ENCODE results near the gene PCDH15. TPM values are rescaled to one million over a fixed set of nuclear protein-coding genes. Genes with fewer than 3 reads are reported as not detected.

The PCDH15 gene
- total RNA-seq, 2 experiments from 2014 or later = not detected

- H3K27ac ChIP-seq (ENCODE audit: low read depth, low read length, poor library complexity, severe bottlenecking) = no peak overlapping the region
- CTCF ChIA-PET (ENCODE audit: unreplicated experiment) = no interaction called here
- intact Hi-C loops (cut with micrococcal nuclease; ENCODE audit: unreplicated experiment) = no loop called here
- no peak overlapping the region for H2AFZ ChIP-seq (ENCODE audit: low read length)
- H3K9me3 ChIP-seq (ENCODE audit: low read length) = no peaks in the 10 kb centered on the region
- no peak for DNase-seq (ENCODE audit: low spot score)
- H3K79me2 ChIP-seq (ENCODE audit: insufficient read depth, low read depth, low read length) = no peaks in the 10 kb centered on the region
- H3K9me2 ChIP-seq (ENCODE audit: insufficient read depth, low read length) = no peaks in the 10 kb centered on the region
- BruUV-seq (replicated peaks) = no TSS peak
- H4K20me1 ChIP-seq (ENCODE audit: insufficient read depth, low read length) = no peaks in the 10 kb centered on the region
- TF ChIP-seq CTCF (conservative IDR thresholded peaks at IDR 0.05; ENCODE audit: low read length) (no peak), EZH2phosphoT487 (IDR thresholded peaks at IDR 0.05; ENCODE audit: borderline replicate concordance, low read depth, low read length) (no peak)
- H3K4me2 ChIP-seq (ENCODE audit: low read length) = no peak overlapping the region
- POLR2A ChIA-PET = interaction anchor here (0.6 kb wide), 1 partner anchor 649 kb away, joined by 3 read pairs; no protein-coding TSS in a partner anchor
- no peaks in the 10 kb centered on the region for H3K36me3 ChIP-seq (ENCODE audit: insufficient read depth, low read length)
- H3K4me1 ChIP-seq (ENCODE audit: insufficient read depth, low read length, poor library complexity, severe bottlenecking) = no peaks in the 10 kb centered on the region
- H3K4me3 ChIP-seq (ENCODE audit: low read depth, low read length, poor library complexity, severe bottlenecking) = no peak overlapping the region
These were observed 1030.1 kb downstream of the PCDH15 start for GRCh38 chr10:53770903-53771302.

- no peak overlapping the region for H3K4me2 ChIP-seq (ENCODE audit: low read length)
- no TSS peak for BruUV-seq (replicated peaks)
- no peak overlapping the region for H2AFZ ChIP-seq (ENCODE audit: low read length)
- no peaks in the 10 kb centered on the region for H3K36me3 ChIP-seq (ENCODE audit: insufficient read depth, low read length)
- ChIA-PET POLR2A (no interaction called here), CTCF (ENCODE audit: unreplicated experiment) (no interaction called here)
- no peaks in the 10 kb centered on the region for H3K9me2 ChIP-seq (ENCODE audit: insufficient read depth, low read length)
- TF ChIP-seq EZH2phosphoT487 (IDR thresholded peaks at IDR 0.05; ENCODE audit: borderline replicate concordance, low read depth, low read length) (no peak), CTCF (conservative IDR thresholded peaks at IDR 0.05; ENCODE audit: low read length) (no peak)
- no peaks in the 10 kb centered on the region for H3K4me1 ChIP-seq (ENCODE audit: insufficient read depth, low read length, poor library complexity, severe bottlenecking)
- no peaks in the 10 kb centered on the region for H3K79me2 ChIP-seq (ENCODE audit: insufficient read depth, low read depth, low read length)
- no peak overlapping the region for H3K27ac ChIP-seq (ENCODE audit: low read depth, low read length, poor library complexity, severe bottlenecking)
- no peaks in the 10 kb centered on the region for H3K9me3 ChIP-seq (ENCODE audit: low read length)
- H4K20me1 ChIP-seq (ENCODE audit: insufficient read depth, low read length) = no peaks in the 10 kb centered on the region
- H3K4me3 ChIP-seq (ENCODE audit: low read depth, low read length, poor library complexity, severe bottlenecking) = no peak overlapping the region
- DNase-seq (ENCODE audit: low spot score) = no peak
- intact Hi-C loops (cut with micrococcal nuclease; ENCODE audit: unreplicated experiment) = no loop called here
These were observed 1035.7 kb downstream of the PCDH15 start for GRCh38 chr10:53765311-53765710.

GRCh38 chr10:53754596-53755250, 1046.3 kb downstream of the PCDH15 start:
- no peaks in the 10 kb centered on the region for H3K79me2 ChIP-seq (ENCODE audit: insufficient read depth, low read depth, low read length)
- no TSS peak for BruUV-seq (replicated peaks)
- no peaks in the 10 kb centered on the region for H4K20me1 ChIP-seq (ENCODE audit: insufficient read depth, low read length)
- H3K4me1 ChIP-seq (ENCODE audit: insufficient read depth, low read length, poor library complexity, severe bottlenecking) = no peaks in the 10 kb centered on the region
- H3K9me3 ChIP-seq (ENCODE audit: low read length) = no peaks in the 10 kb centered on the region
- no peaks in the 10 kb centered on the region for H3K36me3 ChIP-seq (ENCODE audit: insufficient read depth, low read length)
- no peaks in the 10 kb centered on the region for H3K9me2 ChIP-seq (ENCODE audit: insufficient read depth, low read length)
- no peak overlapping the region for H3K27ac ChIP-seq (ENCODE audit: low read depth, low read length, poor library complexity, severe bottlenecking)
- intact Hi-C loops (cut with micrococcal nuclease; ENCODE audit: unreplicated experiment) = no loop called here
- ChIA-PET CTCF (ENCODE audit: unreplicated experiment) (no interaction called here), POLR2A (interaction anchor here (0.6 kb wide), 1 partner anchor 127 kb away, joined by 4 read pairs; no protein-coding TSS in a partner anchor)
- H3K4me2 ChIP-seq (ENCODE audit: low read length) = no peak overlapping the region
- no peak for DNase-seq (ENCODE audit: low spot score)
- no peak overlapping the region for H2AFZ ChIP-seq (ENCODE audit: low read length)
- H3K4me3 ChIP-seq (ENCODE audit: low read depth, low read length, poor library complexity, severe bottlenecking) = no peak overlapping the region
- TF ChIP-seq EZH2phosphoT487 (IDR thresholded peaks at IDR 0.05; ENCODE audit: borderline replicate concordance, low read depth, low read length) (no peak), CTCF (conservative IDR thresholded peaks at IDR 0.05; ENCODE audit: low read length) (no peak)

All from OCI-LY7 (cell line).